HG02642 (cell line): ENCODE results near the gene PTPRQ.

Experiments
- ATAC-seq: cut with Tn5 transposase; IDR thresholded peaks from one replicate; pipeline ENCODE4 v1.9.1; 2021; ENCODE audit warnings: mild to moderate bottlenecking; ENCODE audit not compliant: unreplicated experiment, poor library complexity

PTPRQ gene

GRCh38 chr12:80549298-80549697 is 105.3 kb downstream of the PTPRQ start:
- no peak for ATAC-seq

- no peak for ATAC-seq
Measured at GRCh38 chr12:80551897-80552296, 107.9 kb downstream of the PTPRQ start.

GRCh38 chr12:80553316-80553715 is 109.3 kb downstream of the PTPRQ start:
- no peak for ATAC-seq

- no peak for ATAC-seq
Measured at GRCh38 chr12:80556566-80556965, 112.5 kb downstream of the PTPRQ start.

GRCh38 chr12:80559766-80560165 is 115.7 kb downstream of the PTPRQ start:
- no peak for ATAC-seq

GRCh38 chr12:80565271-80565670 is 121.2 kb downstream of the PTPRQ start:
- ATAC-seq, result no peak

GRCh38 chr12:80567401-80567800 is 123.4 kb downstream of the PTPRQ start:
- no peak for ATAC-seq

- ATAC-seq, result no peak
Measured at GRCh38 chr12:80576641-80577418, 132.8 kb downstream of the PTPRQ start.

- ATAC-seq, result no peak
Measured at GRCh38 chr12:80580254-80580653, 136.2 kb downstream of the PTPRQ start.

GRCh38 chr12:80581783-80582182 is 137.7 kb downstream of the PTPRQ start:
- ATAC-seq, result no peak

- no peak for ATAC-seq
Measured at GRCh38 chr12:80582431-80582830, 138.4 kb downstream of the PTPRQ start.

- ATAC-seq, result no peak
Measured at GRCh38 chr12:80589077-80589476, 145.0 kb downstream of the PTPRQ start.

GRCh38 chr12:80590085-80590484 is 146.1 kb downstream of the PTPRQ start:
- no peak for ATAC-seq

GRCh38 chr12:80593766-80594165 is 149.7 kb downstream of the PTPRQ start:
- no peak for ATAC-seq

- no peak for ATAC-seq
Measured at GRCh38 chr12:80596509-80596908, 152.5 kb downstream of the PTPRQ start.

GRCh38 chr12:80598004-80598606 is 154.1 kb downstream of the PTPRQ start:
- ATAC-seq, result no peak

- ATAC-seq, result no peak
Measured at GRCh38 chr12:80602455-80602854, 158.4 kb downstream of the PTPRQ start.

- ATAC-seq, result no peak
Measured at GRCh38 chr12:80607361-80608135, 163.5 kb downstream of the PTPRQ start.

GRCh38 chr12:80617733-80618132 is 173.7 kb downstream of the PTPRQ start:
- no peak for ATAC-seq

GRCh38 chr12:80620281-80620680 is 176.2 kb downstream of the PTPRQ start:
- no peak for ATAC-seq

- ATAC-seq, result no peak
Measured at GRCh38 chr12:80622271-80622670, 178.2 kb downstream of the PTPRQ start.
